Chondrocyte (in vitro differentiated cells): ENCODE results near the gene ANKRD40CL. TPM values are rescaled to one million over a fixed set of nuclear protein-coding genes. Genes with fewer than 3 reads are reported as not detected.

Experiments
- DNase-seq: peaks from one replicate; pipeline ENCODE4 v3.0.0; 2021; ENCODE audit warnings: mixed read lengths, low spot score
- H3K27ac Mint-ChIP-seq: one replicate; pipeline ENCODE4 v1.8.0; 2021; ENCODE audit warnings: mild to moderate bottlenecking, moderate library complexity, mixed read lengths; ENCODE audit not compliant: unreplicated experiment
- H3K27me3 Mint-ChIP-seq: 2 replicates; pipeline ENCODE4 v1.8.0; 2021; ENCODE audit warnings: low read depth, mixed read lengths
- H3K36me3 Mint-ChIP-seq: 2 replicates; pipeline ENCODE4 v1.8.0; 2021; ENCODE audit warnings: low read depth, mixed read lengths
- H3K4me1 Mint-ChIP-seq: 2 replicates; pipeline ENCODE4 v1.8.0; 2021; ENCODE audit warnings: low read depth, mild to moderate bottlenecking, mixed read lengths
- H3K4me3 Mint-ChIP-seq: one replicate; pipeline ENCODE4 v1.8.0; 2021; ENCODE audit warnings: mild to moderate bottlenecking, moderate library complexity, mixed read lengths; ENCODE audit not compliant: unreplicated experiment
- H3K9me3 Mint-ChIP-seq: 2 replicates; pipeline ENCODE4 v1.8.0; 2021; ENCODE audit warnings: low read depth, mixed read lengths
- CTCF ChIP-seq: fragments of 200-600 bp; sonication (generic); IDR thresholded peaks from 2 replicates; pipeline ENCODE4 v1.5.0; 2021; ENCODE audit warnings: antibody characterized with exemption, mild to moderate bottlenecking, moderate library complexity
- microRNA-seq: library from miRNA; unstranded; fragments of <30 nt; microRNA quantifications from one replicate; pipeline ENCODE4 v1.2.0, GENCODE V29; 2020; ENCODE audit warnings: borderline number of aligned reads
- total RNA-seq: library from RNA; stranded (reverse); gene quantifications from 3 replicates; pipeline ENCODE4 v1.2.1, GENCODE V29; 2021

ANKRD40CL gene
- total RNA-seq, 1 donor from 2014 or later, result not detected

GRCh38 chr17:50712641-50713040, 54.7 kb downstream of the ANKRD40CL start:
- Mint-ChIP-seq H3K36me3 (no peaks in the 10 kb centered on the region), H3K4me1 (peaks cover 21% of the 10 kb centered on the region), H3K4me3 (no peak overlapping the region), H3K27me3 (no peaks in the 10 kb centered on the region), H3K9me3 (no peaks in the 10 kb centered on the region), H3K27ac (no peak overlapping the region)
- DNase-seq, result no peak
- TF ChIP-seq CTCF, result no peak

Small RNA genes lying within 50 kb of the gene (microRNA-seq; reads per million reads assigned to microRNA genes)
- gene MIR8059, result not detected

Other genes with a start within 250 kb of the ANKRD40CL start
- not detected in 3 replicates for gene EPN3, start 234.8 kb downstream of the ANKRD40CL start, total RNA-seq
- 51.0 to 60.1 TPM (median 51.8 TPM) in 3 replicates for gene SPATA20, start 220.3 kb downstream of the ANKRD40CL start, total RNA-seq
- gene CACNA1G, start 206.8 kb downstream of the ANKRD40CL start, total RNA-seq, result 0.05 to 0.41 TPM (median 0.10 TPM) in 3 replicates
- gene ABCC3, start 132.6 kb downstream of the ANKRD40CL start, total RNA-seq, result 1.9 to 16.0 TPM (median 2.8 TPM) in 3 replicates
- 34.6 to 39.4 TPM (median 36.1 TPM) in 3 replicates for gene ANKRD40, start 59.6 kb downstream of the ANKRD40CL start, total RNA-seq
- 71.5 to 99.0 TPM (median 73.9 TPM) in 3 replicates for gene LUC7L3, start 47.9 kb downstream of the ANKRD40CL start, total RNA-seq
- gene WFIKKN2, start 68.1 kb upstream of the ANKRD40CL start, total RNA-seq, result 0.12 to 0.15 TPM in 2 of 3 replicates, not detected in the other
- 29.6 to 44.8 TPM (median 36.6 TPM) in 3 replicates for gene TOB1, start 98.8 kb upstream of the ANKRD40CL start, total RNA-seq